A172 (cell line): ENCODE data around the gene SCN2B. TPM values are rescaled to one million over a fixed set of nuclear protein-coding genes. Genes with fewer than 3 reads are reported as not detected.

Experiments
- DNase-seq: peaks from one replicate; pipeline ENCODE4 v3.0.0-alpha.2; 2015; ENCODE audit warnings: low spot score
- total RNA-seq: library from RNA; depleted of rRNA; stranded (reverse); fragments of >200 nt; shearing (Covaris generic); gene quantifications from 2 replicates; pipeline ENCODE4 v1.2.3, GENCODE V29; 2014

SCN2B gene
- total RNA-seq, 1 experiment from 2014 or later, result not detected

DNA sequence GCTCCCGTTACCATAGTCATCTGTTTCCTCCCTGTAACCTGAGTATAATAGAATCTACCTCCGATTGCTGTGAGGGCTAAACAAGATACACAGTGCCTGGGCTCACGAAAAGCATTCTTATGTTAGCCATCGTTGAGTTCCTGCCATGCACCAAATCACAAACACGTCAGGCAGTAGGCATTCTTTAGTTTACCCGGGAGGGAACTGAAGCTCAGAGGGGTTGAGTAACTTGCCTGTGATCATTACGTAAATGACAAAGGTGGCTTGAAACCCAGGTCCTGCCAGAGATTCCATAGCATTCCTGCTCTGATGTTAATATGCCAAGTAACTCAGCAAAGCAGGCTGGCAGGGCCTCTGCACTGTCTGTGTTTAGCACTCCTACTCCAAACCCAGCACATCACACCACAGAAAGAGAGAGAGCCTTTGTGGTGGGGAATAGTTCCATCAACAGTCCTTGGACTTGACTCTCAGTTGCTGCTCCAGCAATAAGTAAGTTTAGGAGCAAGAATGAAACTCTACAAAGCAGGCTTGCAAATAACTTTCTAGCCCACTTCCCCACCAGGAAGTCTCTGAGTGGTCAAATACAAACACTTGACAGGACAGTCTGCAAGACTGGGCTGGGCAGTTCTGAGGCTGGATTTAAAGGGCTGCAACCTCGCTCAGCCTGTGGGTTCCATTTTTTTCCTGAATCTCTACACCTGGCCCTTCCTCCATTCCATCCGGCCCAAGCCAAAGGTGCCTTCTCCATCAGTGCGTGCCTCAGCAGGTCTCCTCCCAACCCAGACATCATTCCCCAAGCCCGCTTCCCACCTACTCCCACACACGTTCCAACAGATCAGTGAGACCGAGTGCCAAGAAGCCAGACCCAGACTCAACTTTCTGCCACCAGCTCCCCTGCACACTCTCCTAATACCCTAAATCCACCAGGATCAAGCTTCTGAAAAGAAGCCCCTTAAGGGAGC, 1.1 kb downstream of the SCN2B start:
- DNase-seq, result no peak

DNA sequence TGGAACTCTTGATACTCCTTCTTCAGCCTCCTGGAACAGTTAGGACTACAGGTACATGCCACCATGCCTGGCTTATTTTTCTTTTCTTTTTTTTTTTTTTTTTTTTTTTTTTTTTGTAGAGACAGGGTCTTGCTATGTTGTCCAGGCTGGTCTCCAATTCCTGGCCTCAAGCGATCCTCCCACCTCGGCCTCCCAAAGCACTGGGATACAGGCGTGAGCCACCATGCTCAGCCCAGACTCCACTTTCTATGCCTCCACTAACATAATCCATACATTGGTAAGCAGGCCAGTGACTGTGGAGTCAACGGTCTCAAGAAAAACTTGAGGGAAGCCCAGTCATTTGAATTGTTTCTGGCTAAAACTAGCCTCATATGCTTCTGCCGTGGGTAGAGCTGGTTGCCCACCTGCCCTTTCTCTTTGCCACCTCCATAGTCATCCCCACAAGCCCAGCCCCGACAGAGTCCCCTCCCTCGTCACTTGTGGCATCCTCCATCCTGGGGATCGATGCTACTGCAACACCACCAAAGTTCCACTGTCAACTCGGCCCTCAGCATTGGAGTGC, 2.4 kb downstream of the SCN2B start:
- DNase-seq, result no peak

DNA sequence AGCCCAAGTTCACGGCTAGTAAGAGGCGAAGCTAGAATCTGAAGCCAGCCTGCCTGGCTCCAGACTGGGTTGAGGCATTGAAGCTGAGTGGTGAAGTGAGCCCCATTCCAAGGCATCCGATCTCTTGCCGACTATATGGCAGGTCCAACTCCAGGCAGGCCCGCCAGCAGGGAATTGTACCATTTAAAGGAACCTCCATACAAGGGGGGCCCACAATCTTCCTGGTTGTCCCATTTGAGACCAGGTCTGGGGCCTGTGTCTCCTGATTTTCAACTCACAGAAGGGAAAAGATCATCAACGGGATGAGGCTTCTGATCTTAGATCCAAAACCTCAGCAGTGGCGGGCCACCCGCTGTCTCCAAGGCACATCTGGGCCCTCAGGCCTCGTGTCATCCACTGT, 4.1 kb downstream of the SCN2B start:
- DNase-seq, result no peak

DNA sequence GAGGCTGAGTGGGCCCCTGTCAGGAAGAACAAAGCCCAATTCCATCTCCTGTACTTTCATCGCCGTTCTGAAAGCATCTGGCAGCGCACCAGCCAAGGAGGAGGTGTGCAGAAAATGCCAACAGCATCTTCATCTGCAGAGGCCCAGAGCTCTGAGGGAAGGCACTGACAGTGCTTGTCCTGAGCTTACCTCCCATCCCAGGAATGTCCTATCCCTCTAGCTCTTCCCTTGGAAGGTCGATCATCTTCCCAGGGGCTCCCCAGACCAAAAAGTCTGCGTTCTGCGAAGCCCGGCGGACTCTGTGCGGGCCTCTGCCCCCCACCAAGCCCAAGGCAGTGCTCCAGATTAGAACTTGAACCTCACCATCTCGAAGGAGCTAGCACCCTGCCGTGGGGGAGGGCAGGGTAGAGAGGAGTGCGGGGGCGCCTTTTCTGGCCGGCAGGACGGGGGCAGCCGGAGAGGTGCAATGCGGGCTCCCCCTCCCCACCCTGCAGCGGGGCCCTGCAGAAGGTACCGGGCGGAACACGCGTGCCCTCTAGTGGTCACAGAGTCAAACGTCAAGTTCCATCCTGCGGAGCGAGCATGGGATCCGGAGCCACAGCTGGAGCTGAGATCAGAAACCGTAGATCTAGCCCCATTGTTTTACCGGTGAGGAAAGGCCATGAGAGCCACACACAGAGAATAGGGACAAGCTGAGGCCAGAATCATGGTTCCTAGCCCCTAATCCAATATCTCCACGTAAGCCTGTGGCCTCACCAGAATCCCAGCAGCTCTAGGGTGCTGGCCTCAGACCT, 5.0 kb downstream of the SCN2B start:
- peak; percentile 2 for DNase-seq

DNA sequence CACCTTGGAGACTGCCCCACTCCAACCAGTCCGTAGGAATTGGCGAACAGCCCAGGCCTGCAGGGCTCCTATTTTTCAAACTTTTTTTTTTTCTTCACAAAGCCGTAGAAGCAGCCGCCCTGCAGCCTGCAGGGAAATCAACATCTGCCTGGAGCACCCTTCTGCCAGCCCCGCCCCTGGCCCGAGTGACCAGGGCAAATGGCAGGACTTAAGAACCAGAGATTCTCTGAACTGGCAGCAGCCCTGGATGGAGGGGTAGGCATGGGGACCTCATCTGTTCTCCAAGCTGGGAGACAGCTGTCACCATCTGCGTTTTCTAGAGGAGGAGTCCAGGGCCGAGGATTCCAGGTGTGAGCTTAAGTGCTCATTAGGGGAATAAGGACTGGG, 5.6 kb downstream of the SCN2B start:
- DNase-seq, result no peak

DNA sequence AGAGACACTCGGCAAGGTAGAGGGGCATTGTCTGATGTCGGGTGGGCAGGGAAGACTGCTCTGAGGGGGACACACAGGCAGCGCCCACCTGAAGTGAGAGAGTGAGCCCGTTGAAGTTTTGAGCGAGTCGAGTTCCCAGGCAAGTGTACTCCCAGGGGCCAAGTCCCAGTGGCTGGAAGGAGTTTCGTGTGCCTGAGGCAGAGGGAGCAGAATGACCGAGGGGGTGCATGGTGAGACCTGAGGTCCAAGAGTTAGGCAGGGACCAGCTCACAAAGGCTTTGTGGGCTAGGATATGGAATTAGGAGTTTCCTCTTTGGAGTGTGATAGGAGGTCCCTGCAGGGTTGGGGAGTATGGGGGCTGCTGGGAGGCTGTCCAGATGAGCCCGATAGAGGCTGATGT, 6.2 kb downstream of the SCN2B start:
- no peak for DNase-seq

DNA sequence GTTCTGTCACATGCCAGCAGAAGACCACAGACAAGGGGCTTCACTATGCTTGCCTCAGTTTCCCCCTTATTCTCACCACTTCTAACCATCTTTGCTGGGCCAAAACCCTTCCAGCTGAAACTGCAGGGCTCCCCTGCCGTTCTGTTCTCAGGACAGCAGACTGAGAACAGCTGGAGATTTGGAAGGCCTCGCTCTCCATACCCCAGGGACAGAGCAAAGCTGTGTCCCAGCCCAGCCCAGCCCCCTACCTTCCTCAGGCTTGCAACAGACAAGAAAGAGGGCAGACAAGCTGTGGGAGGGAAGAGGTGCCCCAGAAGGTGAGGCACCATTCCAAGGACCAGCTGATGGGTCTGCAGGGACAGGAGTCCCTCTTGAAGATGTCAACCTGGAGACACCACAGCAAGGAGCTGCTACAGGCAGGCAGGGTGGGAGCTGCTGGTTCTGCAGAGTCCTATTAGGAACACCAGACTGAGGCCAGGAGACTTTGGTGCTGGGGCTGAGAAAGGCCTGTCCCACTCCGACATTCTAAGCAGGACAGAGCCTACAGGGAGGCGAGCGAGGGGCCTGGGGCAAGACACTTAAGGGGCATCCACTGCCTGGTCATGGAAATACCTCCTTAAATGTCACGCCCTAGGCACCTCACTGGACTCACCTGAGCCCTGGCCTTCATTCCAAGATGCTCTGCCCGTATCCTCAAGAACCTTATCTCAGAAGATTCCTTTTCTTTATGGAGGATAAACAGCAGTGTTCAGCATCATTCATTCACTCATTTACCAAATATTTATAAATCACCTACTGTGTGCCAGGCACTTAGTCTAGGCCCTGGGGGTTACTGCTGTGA, 6.9 kb downstream of the SCN2B start:
- DNase-seq, result no peak

DNA sequence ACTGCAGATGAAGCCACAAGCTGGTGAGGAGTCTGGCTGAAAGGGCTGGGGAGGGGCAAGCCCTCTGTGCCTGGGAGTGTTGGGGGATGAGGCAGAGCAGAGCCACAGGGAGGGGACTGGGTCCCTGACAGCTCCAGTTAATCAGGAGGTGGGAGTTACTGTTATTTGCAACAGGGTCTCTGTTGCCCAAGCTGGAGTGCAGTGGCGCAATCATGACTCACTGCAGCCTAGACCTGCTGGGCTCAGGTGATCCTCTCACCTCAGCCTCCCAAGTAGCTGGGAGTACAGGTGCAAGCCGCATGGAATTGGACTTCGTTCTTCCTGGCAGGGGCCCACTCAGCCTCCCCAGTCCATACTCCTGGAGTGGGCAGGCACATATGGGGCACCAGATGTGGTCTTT, 7.7 kb downstream of the SCN2B start:
- no peak for DNase-seq

DNA sequence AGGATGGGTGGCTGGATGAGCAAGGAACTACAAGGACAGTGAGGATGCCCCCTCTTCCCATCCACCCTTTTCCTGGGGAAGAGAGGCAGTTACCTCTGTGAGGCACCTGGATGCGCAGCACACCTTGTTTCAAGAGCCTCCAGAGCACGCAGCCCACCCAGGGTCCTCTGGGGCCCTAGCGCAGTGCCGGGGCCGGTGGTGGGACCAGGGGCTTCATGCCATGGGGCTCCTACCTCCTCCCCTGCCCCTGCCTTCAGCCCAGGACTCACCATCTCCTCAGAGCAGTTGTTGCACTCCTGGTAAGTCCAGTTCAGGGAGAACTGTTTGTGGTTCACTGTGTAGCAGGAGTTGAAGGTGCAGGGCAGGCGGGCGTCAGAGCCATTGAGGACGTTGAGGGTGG, 8.1 kb downstream of the SCN2B start:
- DNase-seq, result no peak

DNA sequence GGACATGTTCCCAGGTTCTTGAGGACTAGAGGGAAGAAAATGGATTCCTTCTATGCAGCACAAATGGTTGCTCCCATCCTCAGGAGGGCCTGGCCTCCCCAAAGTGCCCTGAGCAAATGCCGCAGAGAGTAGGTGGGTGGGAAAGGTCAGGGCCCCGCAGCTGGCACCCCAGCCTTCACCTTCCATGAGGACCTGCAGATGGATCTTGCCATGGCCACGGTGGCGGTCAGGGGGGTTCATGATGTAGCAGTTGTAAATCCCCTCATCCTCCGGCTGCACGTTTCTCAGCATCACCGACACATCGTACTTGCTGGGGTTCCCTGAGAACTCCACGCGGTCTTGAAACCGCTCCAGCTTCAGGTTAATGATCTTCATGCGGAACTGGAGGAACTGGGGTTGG, 8.5 kb downstream of the SCN2B start:
- DNase-seq, result no peak

DNA sequence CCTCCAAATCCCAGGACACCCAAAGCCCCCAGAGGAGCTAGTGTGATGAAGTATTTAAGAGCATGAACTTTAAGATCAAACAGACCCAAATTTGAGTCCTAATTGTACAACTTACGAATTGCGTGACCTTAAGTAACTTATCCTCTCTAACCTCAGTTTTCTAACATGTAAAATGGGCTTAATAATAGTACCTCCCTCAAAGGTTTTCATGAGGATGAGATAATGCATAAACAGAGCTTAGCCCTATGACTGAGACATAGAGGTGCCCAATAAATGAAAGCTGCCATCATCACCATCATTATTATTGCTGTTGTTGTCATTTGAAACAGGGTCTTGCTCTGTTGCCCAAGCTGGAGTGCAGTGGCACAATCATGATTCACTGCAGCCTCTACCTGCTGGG, 9.2 kb downstream of the SCN2B start:
- no peak for DNase-seq

DNA sequence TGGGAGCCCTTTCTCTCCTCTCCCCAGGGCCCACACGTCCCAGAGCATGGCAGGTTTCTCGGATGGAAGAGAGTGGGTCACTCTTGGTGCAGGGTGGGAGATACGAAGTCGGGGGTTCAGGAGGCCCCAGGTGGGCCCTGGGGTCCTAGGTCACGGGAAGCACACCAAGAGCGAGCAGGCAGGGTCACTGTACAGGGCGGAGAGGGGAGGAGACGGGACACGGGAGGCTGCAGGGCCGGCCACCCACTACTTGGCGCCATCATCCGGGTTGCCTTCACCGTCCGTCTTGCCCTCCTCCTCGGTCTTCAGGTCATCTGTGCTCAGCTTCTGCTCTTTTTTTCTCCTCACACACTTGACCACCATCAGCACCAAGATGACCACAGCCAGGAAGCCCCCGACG, 9.8 kb downstream of the SCN2B start:
- DNase-seq, result no peak

DNA sequence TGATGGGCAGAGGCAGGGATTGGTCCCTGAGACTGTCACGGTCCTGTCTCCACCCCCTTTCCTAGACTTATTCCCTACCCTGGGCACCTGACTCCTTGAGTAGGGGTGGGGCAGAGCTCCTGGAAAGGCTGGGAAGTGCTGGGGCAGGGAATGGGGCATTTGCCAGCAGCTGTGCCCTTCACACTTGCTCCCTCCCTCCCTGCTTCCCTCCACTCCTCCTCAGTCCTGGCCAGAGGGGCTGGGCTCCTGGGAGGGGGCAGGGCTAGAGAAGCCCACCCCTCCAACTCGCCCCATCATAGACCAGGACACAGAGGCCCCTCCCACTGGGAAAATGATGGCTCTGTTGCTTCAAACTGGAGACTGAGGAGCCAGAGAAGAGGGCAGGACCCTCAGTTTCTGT, 11.6 kb downstream of the SCN2B start:
- no peak for DNase-seq

DNA sequence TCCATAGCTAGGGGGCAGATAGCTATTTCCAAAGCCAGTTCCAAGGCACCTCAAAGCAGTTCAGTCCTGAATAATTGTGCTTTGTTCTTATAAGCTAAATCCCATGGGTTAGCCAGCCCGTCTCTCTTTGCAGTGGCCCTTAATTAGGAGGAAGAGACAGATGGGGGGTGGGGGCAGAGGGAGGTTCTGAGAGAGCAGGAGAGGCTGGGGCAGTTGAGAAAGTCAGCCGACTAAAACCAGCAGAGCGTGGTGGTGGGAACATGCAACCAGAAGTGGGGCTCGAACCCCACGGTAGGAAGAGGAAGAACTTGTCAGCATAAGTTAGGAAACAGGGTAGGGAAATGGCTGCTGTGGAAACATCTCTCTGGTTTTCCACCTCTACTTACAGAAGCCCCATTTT, 12.9 kb downstream of the SCN2B start:
- DNase-seq, result no peak

DNA sequence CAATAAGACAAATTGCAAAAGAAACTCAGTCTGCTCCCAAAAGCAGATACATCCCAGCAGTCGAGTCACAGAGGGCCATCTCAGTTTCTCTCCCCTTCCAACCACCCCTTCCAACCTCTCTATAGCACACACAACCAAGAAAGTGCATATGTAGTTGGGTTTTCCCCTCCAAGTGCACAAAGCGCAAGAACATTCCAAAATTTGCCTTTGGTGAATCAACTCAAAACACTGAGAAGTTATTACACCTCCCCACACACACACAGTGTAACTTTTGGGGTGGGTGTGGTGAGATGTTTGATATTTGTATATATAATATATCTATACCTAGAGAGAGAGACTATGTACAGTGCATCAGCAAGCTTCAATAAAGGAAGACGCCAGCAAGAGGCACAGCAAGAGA, 13.6 kb downstream of the SCN2B start:
- DNase-seq, result no peak

DNA sequence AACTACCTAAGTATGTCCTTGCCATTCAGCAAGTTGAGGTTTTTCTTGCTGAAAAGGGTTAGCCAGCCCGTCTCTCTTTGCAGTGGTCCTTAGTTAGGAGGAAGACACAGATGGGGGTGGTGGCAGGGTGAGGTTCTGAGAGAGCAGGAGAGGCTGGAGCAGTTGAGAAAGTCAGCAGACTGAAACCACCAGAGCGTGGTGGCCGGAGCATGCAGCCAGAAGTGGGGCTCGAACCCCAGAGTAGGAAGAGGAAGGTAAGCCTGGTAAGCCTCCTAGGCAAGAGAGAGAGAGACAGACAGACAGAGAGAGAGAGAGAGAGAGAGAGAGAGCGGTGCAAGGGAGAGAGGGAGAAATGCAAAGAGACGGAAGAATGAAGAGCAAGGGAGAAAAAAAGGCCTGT, 14.7 kb downstream of the SCN2B start:
- no peak for DNase-seq

DNA sequence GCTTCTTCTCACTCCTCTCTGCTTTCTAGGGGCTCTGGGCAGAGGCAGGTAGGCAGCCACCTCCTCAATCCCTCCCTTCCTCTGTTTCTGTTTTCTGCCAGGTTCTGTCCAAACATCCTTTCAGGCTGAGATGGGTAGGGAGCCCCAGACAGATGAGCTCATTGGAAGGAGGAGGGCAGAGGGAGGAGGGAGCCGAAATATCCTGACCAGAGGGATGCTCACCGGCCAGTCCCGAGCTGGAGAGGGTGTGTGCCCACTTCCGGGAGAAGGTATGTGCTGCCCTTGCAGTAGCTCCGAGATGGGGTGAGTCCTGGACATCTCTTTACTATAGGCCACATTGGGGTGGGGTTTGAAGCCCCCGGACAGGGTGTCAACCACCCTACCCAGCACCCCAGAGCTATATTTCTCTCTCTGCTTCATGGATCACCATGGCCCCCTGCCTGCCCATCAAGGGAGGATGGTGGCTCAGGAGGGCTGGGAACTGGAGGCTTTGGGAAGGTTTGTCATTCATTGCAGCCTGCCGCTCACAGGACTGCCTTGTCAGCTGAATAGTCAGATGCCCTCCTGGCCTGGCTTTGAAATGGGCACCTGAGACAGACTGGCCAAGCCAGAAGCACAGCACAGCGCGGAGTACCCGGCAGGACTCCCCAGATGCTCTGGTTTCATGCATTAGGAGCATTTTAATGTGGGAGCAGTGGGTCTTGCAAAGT, 19.1 kb downstream of the SCN2B start:
- DNase-seq, result no peak

DNA sequence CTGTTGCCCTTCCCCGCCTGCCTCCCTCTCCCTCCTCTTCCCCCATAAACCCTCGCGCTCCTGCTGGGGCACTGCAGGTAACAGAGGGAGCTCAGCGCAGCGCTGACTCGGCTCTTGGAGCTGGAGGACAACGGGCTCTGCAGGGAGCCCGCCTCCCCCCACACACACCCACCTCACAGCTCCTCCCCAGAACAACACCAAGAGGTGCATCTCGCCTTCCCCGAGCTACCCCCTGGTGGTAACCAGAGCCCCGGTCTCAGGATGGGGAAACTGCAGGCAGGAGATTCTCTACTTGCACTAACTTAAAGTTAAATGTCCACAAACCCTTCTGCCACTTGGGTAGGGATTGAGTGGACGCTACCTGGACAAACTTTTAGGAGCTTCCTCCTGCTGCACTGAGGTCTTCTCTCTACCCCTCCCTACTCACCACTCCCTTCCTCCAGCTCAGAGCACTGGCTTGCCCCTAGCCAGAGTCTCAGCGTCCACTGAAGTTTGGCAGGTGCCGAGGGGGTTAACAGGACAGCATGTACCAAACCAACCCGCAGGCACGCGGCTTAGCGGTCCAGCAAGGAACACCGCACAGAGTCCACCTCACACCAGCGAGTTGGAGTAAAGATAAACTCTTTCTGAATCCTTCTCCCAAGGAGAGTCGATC, 19.8 kb downstream of the SCN2B start:
- no peak for DNase-seq

DNA sequence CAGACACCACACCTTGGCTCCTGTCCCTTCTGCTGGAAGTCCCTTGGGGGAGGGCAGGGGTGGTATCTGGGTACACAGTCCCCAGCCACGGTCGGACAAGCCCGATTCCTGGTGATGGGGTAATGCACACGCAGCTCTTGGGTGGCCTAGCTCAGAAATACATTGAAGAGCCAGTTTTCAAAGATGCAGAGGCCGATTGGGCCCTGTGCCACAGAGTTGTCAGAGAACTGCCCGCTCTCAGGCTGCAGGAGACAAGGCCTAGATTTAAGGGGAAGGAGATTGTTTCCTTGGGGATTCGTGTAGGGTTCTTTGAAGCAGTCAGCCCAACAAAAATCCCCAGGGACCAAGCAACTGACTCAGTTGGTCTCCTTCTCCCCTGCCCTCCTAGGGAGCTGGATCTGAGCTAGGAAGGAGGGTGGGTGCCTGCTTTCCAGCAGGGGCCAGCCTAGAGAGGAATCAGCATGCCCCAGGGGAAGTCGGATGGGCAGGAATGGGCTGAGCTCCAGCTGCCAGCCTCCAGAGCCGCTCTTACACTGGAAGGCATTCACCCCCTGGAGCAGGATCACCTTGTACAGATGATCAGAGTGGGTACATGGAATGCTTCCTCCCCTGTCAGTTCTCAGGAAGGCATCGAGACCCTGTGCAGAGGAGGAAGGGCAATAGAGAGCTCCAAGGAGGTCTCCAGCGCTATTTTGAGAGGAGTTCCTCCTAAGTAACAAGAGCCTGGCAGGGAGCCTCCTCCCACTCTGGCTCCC, 20.5 kb downstream of the SCN2B start:
- no peak for DNase-seq

DNA sequence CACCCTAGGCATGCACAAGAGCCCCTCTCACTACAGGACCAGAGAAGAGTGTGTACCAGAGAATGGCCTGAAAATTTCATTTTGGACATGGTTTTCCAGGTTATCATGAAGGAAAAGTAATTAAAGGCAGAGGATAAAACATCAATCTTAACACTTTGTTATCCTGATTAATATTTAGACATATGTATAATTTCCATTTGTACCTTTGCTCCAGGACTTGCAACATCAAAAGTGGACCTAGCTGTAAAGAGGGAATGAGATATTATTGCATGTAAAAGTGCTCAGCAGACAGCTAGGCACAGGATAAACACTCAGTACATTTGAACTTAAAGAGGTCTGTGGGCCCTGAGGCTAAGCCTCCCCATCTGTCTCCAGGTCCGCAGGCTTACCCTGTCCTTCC, 21.8 kb downstream of the SCN2B start:
- DNase-seq, result no peak
